Smooth muscle cell (in vitro differentiated cells): ENCODE measurements around the gene KIRREL3. TPM values are rescaled to one million over a fixed set of nuclear protein-coding genes. Genes with fewer than 3 reads are reported as not detected.

Source experiments
- DNase-seq: peaks from one replicate; lab custom pipeline; 2025; ENCODE audit not compliant: unreplicated experiment; lab: John Stamatoyannopoulos, UW
- H2AFZ ChIP-seq: fragments of 200-600 bp; sonication (generic); 2 replicates; pipeline ENCODE4 v1.6.0; 2016; ENCODE audit warnings: antibody characterized with exemption, low read depth, mild to moderate bottlenecking
- H3F3A ChIP-seq: fragments of 200-600 bp; sonication (generic); 2 replicates; pipeline ENCODE4 v1.6.0; 2017; ENCODE audit warnings: antibody characterized with exemption, low read depth
- H3K27ac ChIP-seq: fragments of 200-600 bp; sonication (generic); 2 replicates; pipeline ENCODE4 v1.5.1; 2016; ENCODE audit warnings: low read depth, mild to moderate bottlenecking
- H3K27me3 ChIP-seq: fragments of 200-600 bp; sonication (generic); 2 replicates; pipeline ENCODE4 v1.6.1; 2016; ENCODE audit warnings: low read depth, mild to moderate bottlenecking
- H3K36me3 ChIP-seq: fragments of 200-600 bp; sonication (generic); 2 replicates; pipeline ENCODE4 v1.5.1; 2016; ENCODE audit warnings: low read depth
- H3K4me1 ChIP-seq: fragments of 200-600 bp; sonication (generic); 2 replicates; pipeline ENCODE4 v1.5.1; 2016; ENCODE audit warnings: low read depth
- H3K4me2 ChIP-seq: fragments of 200-600 bp; sonication (generic); 2 replicates; pipeline ENCODE4 v1.6.0; 2016; ENCODE audit warnings: mild to moderate bottlenecking
- H3K4me3 ChIP-seq: fragments of 200-600 bp; sonication (generic); 2 replicates; pipeline ENCODE4 v1.5.1; 2016; ENCODE audit warnings: mild to moderate bottlenecking
- H3K79me2 ChIP-seq: fragments of 200-600 bp; sonication (generic); 2 replicates; pipeline ENCODE4 v1.6.0; 2016; ENCODE audit warnings: low read depth, mild to moderate bottlenecking
- H3K9ac ChIP-seq: fragments of 200-600 bp; sonication (generic); 2 replicates; pipeline ENCODE4 v1.6.0; 2016; ENCODE audit warnings: low read depth
- H3K9me3 ChIP-seq: fragments of 200-600 bp; sonication (generic); replicated peaks from 2 replicates; pipeline ENCODE4 v1.5.1; 2016; ENCODE audit warnings: low read depth
- H4K20me1 ChIP-seq: fragments of 200-600 bp; sonication (generic); 2 replicates; pipeline ENCODE4 v1.6.0; 2016; ENCODE audit warnings: low read depth
- CTCF ChIP-seq: fragments of 200-600 bp; sonication (generic); IDR thresholded peaks from 2 replicates; pipeline ENCODE4 v1.5.1; 2017; ENCODE audit warnings: borderline replicate concordance, mild to moderate bottlenecking, antibody characterized with exemption; ENCODE audit not compliant: insufficient read depth, poor library complexity, severe bottlenecking
- WGBS: methylation state at CpG from one replicate; pipeline ENCODE4 v1.1.7; 2016; ENCODE audit warnings: low lambda C conversion rate; 5-methylcytosine and 5-hydroxymethylcytosine counted together
- polyA plus RNA-seq: library from polyadenylated mRNA; unstranded; fragments of >200 nt; fragmentation: Nextera tagmentation; extraction: Ambion mirVana; gene quantifications from 2 replicates; pipeline ENCODE4 v1.2.1, GENCODE V29; 2016
- total RNA-seq: library from RNA; depleted of rRNA; stranded (reverse); fragments of >200 nt; gene quantifications from 2 replicates; pipeline ENCODE4 v1.2.3, GENCODE V29; 2014

Gene KIRREL3
- total and polyA plus RNA-seq, 2 experiments from 2014 or later = 1.2 TPM; not detected in 1

- DNase-seq = no peak
- Histone ChIP-seq H3K9ac (no peak overlapping the region), H3K4me1 (peaks cover 3% of the 10 kb centered on the region), H3K4me3 (no peak overlapping the region), H3K36me3 (no peaks in the 10 kb centered on the region), H4K20me1 (no peaks in the 10 kb centered on the region), H3K27ac (no peak overlapping the region), H3K27me3 (no peaks in the 10 kb centered on the region), H3F3A (no peaks in the 10 kb centered on the region), H2AFZ (no peak overlapping the region), H3K9me3 (no peaks in the 10 kb centered on the region), H3K4me2 (no peak overlapping the region), H3K79me2 (no peaks in the 10 kb centered on the region)
- TF ChIP-seq CTCF = no peak
- WGBS = 88% methylated on average over 20 of the region's 20 CpGs
Measured at GRCh38 chr11:126518071-126518971, 482.2 kb downstream of the KIRREL3 start.

GRCh38 chr11:126515501-126515900, 485.1 kb downstream of the KIRREL3 start:
- Histone ChIP-seq H3K79me2 (no peaks in the 10 kb centered on the region), H3K9ac (no peak overlapping the region), H4K20me1 (no peaks in the 10 kb centered on the region), H3F3A (no peaks in the 10 kb centered on the region), H3K4me1 (no peaks in the 10 kb centered on the region), H3K27me3 (no peaks in the 10 kb centered on the region), H3K4me2 (no peak overlapping the region), H3K36me3 (no peaks in the 10 kb centered on the region), H3K27ac (no peak overlapping the region), H3K9me3 (no peaks in the 10 kb centered on the region), H3K4me3 (no peak overlapping the region), H2AFZ (no peak overlapping the region)
- no peak for TF ChIP-seq CTCF
- DNase-seq = no peak
- WGBS = 91% methylated on average over 5 of the region's 5 CpGs

- Histone ChIP-seq H3K9me3 (no peaks in the 10 kb centered on the region), H3K4me2 (no peak overlapping the region), H4K20me1 (no peaks in the 10 kb centered on the region), H3K4me1 (no peaks in the 10 kb centered on the region), H3K79me2 (no peaks in the 10 kb centered on the region), H2AFZ (no peak overlapping the region), H3K36me3 (no peaks in the 10 kb centered on the region), H3K9ac (no peak overlapping the region), H3K27me3 (peaks cover 2% of the 10 kb centered on the region), H3F3A (no peaks in the 10 kb centered on the region), H3K27ac (no peak overlapping the region), H3K4me3 (no peak overlapping the region)
- DNase-seq = no peak
- 87% methylated on average over 10 of the region's 10 CpGs for WGBS
- no peak for TF ChIP-seq CTCF
Measured at GRCh38 chr11:126514061-126514693, 486.4 kb downstream of the KIRREL3 start.
